GM21367 (cell line): ENCODE data around the gene DNAJB13.
A peak's percentile ranks its signal among the peaks of the same experiment; 100 is the strongest.
"Not testable (repeated sequence)": the region's sequence is repeated elsewhere in the genome, so short reads cannot be mapped to it uniquely, and the experiment has no call there.

ENCODE experiments used
- ATAC-seq: cut with Tn5 transposase; IDR thresholded peaks from one replicate; pipeline ENCODE4 v1.9.1; 2021; ENCODE audit not compliant: unreplicated experiment

Gene DNAJB13

DNA sequence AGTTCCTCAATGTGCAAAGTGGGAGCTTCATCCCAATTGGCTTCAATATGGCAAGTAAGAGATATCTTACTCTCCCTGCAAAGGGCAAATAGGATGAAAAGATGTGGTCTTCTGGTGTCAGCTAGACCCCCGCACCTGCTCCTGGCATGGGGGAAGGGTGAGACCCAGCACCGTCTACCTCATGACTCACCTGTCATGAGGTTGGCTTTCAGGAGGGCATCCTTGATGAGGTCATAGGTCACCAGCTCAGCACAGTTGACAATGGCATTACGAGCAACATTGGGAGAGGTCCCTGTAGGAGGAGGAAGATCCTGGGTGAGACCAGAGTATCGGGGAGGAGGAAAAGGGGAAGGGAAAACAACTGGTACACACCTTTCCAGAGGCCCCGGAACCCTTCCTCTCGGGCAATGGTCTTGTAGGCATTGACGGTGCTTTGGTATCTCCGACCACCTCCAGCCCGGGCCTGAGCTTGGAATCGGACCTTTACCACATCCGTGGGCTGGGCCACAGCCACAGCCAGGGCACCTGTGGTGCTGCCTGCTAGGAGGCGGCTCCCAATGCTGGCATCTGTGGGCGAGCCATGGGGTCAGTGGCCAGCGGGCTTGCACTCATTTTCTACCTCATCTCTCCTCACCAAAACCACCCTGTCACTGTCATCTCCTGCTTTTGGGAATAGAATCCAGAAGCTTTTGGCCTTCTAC is 25.8 kb downstream of the DNAJB13 start:
- ATAC-seq: no peak

- ATAC-seq: no peak
These were observed 27.2 kb downstream of the DNAJB13 start for GRCh38 chr11:73977856-73978519.

DNA sequence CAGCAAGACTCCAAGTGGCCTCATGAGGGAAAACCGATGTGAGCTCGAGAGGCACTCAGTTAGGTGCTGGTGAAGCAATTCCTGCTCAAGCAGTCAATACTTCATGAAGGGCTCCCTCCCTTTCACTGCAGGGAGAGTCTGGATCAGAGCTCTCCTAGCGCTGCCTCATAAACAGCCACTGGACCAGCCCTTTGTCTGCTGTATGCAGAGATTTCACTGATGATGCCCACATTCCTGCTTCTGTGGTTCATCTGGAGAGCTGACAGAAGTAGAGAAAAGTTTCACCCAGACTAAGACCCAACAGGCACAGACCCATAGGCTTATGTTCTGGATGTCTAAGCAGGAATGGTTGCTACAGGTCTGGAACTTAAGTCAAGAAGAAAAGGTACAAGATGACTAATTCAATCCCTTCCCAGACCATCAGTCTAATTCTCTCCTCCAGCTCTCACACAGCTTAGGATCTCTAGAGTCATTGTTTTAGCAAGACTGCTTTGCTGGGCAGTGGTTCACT is 27.8 kb downstream of the DNAJB13 start:
- no peak for ATAC-seq

- peak; percentile 32 for ATAC-seq
These were observed 29.5 kb downstream of the DNAJB13 start for GRCh38 chr11:73980001-73980961.

- no peak for ATAC-seq
These were observed 30.4 kb downstream of the DNAJB13 start for GRCh38 chr11:73981051-73981805.

DNA sequence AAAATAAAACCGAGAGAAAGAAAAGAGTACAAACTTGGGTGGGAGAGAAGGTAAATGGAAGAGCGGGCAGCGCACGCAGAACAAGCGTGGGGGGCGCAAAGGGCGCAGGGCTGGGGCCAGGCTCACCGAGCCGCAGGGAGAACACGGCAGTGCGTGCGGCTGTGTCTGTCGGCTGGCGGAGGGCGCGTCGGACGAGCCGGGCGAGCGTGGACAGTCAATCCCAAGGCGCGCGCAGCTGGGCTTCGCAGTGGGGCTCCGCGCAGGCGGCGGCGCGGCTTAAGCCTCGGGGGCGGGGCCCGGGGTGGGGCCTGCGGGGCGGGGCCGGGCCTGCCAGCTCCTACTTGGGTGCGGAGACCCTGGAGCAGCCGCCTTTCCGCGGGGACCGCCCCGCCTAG is 31.8 kb downstream of the DNAJB13 start, which contains the start of gene UCP2:
UCP2 (minus strand) TSS at position 249 of the 395 bp plus-strand sequence. CDS start 4,465 bp downstream, outside the sequence.
- ATAC-seq: peak; percentile 43

GRCh38 chr11:73982990-73983740 is 32.3 kb downstream of the DNAJB13 start:
- ATAC-seq: peak; percentile 45

DNA sequence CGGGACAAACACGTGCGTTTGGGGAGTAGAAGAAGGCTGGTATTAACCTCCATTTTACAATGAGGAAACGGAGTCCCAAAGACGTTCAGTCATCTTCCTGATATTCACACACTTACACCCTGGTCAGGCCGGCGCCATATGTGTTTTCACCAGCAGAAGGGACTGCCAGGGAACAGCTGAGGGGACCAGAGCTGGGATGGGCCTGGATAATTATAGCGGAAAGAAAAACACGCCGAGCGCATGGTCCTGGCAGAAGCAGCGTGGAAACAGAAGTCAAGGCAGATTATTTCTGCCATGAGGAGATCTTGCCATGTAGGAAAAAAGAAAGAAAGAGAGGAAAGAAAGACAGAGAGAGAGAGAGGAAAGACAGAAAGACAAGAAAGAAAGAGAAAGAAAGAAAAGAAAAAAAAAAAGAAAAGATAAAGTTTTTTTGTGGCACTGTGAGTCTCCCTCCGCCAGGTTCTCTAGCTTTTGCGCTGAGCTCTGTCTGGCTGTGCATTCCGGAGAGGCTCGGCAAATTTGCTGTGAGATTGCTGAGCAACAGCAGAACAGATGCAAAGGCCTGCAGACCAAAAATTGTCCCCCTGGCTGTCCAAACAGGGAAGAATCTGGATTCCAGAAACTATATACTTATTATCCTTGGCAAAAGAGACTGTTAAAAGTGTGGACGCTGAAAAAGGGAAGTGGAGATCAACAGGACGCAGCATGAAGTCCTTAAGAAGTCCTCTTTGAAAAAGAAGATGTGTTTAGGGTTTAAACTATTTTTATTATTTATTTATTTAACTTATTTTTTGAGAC is 33.1 kb downstream of the DNAJB13 start:
- ATAC-seq: no peak

- ATAC-seq: not testable (repeated sequence)
These were observed 34.8 kb downstream of the DNAJB13 start for GRCh38 chr11:73985661-73986060.

DNA sequence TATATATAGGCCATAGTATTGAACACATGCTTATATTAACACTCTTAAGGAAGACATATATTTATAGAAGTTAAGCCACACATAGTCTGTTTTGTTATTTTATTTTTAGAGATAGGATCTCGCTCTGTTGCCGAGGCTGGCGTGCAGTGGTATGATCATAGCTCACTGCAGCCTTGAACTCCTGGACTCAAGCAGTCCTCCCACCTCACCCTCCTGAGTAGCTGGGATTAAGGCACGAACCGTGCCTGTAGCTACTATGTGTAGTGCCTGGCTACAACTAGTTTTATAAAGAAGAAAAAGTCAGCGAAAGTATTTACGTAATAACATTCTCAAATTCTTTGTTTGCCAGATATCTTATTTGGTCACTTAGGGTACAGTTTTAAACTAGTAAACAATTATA is 37.4 kb downstream of the DNAJB13 start:
- no peak for ATAC-seq

GRCh38 chr11:73989156-73989555 is 38.3 kb downstream of the DNAJB13 start:
- ATAC-seq: no peak

GRCh38 chr11:73990730-73991129 is 39.9 kb downstream of the DNAJB13 start:
- ATAC-seq: no peak

DNA sequence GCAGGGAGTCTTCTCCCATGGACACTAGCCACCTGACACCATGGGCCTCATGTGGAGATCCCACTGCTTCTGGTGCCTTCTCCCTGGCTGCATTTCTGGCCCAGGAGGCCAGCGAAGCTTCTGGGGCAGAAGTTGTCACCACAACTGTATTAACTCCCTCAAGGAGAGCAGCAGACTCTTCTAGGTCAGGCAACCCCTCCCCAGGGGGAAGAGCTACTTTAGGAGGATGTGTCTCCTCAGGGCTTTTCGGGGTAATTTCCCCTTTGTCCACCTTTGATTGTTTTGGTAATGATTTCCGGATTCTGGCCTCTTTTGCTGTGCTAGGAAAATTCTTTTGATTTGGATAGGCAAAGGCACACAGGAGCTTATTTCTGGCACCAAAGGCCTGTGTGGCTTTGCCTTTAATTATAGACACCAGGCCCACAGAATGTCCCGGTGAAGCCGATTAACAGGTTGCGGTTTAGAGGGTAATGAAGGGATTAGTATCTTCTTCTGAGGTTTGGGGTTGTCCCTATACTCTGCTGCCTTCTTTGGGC is 40.7 kb downstream of the DNAJB13 start:
- no peak for ATAC-seq

DNA sequence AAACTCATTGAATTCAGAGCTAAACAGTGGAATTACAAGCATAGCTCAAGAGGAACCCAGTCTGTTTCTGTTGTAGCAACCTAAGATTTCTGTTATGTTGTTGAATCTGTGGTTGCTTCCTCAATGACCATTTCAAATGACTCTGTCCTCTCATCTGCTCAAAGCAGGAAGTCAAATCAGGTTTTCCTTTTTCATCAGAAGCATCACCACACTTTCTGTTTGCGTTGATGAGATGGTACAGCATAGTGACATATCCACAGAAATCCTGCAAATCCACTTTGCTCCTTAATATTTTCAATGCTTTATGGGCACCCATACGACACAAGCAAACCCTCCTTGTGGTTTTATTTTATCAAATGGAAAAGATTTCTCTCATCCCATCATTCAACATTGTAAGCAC is 44.4 kb downstream of the DNAJB13 start:
- no peak for ATAC-seq

GRCh38 chr11:73995731-73996130 is 44.9 kb downstream of the DNAJB13 start:
- peak; percentile 45 for ATAC-seq

DNA sequence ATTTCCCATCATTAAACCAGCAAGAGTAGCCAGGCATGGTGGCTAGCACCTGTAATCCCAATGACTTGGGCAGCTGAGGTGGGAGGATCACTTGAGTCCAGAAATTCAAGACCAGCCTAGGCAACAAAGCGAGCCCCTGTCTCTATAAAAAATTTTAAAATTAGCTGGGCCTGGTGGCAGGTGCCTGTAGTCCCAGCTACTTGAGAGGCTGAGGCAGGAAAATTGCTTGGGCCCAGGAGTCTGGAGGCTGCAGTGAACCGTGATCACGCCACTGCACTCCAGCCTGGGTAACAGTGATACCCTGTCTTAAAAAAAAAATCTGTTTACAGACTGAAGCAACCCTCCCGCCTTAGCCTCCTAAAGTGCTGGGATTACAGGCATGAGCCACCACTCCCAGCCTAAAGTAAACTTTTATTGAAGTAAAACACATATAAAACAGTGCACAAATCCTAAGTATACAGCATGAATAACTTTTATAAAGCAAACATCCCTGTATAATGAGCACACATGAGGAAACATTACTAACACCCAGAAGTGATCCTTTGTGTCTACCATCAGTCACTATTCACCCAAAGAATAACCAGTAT is 45.4 kb downstream of the DNAJB13 start:
- peak; percentile 5 for ATAC-seq

GRCh38 chr11:73997120-73997770 is 46.4 kb downstream of the DNAJB13 start:
- no peak for ATAC-seq
